ENCODE results near the gene PARVB. TPM values are rescaled to one million over a fixed set of nuclear protein-coding genes. Genes with fewer than 3 reads are reported as not detected.
"Not testable (repeated sequence)": the region's sequence is repeated elsewhere in the genome, so short reads cannot be mapped to it uniquely, and the experiment has no call there.

PARVB gene
- total RNA-seq, 1 donor: 19.0 TPM

GRCh38 chr22:44050766-44051355 lies 26.8 kb downstream of the PARVB start:
- no peak for DNase-seq (ENCODE audit: low read depth)
- TF ChIP-seq CTCF (IDR thresholded peaks at IDR 0.05; ENCODE audit: insufficient read depth, low read depth, low read length): no peak
- no peak overlapping the region for H3K4me3 ChIP-seq (ENCODE audit: low read depth, low read length)

- no peak for TF ChIP-seq CTCF (IDR thresholded peaks at IDR 0.05; ENCODE audit: insufficient read depth, low read depth, low read length)
- no peak for DNase-seq (ENCODE audit: low read depth)
Measured at GRCh38 chr22:44051358-44051757, 27.3 kb downstream of the PARVB start.

GRCh38 chr22:44051961-44052360 lies 27.9 kb downstream of the PARVB start:
- DNase-seq (ENCODE audit: low read depth): no peak
- no peak for TF ChIP-seq CTCF (IDR thresholded peaks at IDR 0.05; ENCODE audit: insufficient read depth, low read depth, low read length)
- H3K4me3 ChIP-seq (ENCODE audit: low read depth, low read length): no peak overlapping the region

More at GRCh38 chr22:44051358-44051757, 27.3 kb downstream of the PARVB start:
- H3K4me3 ChIP-seq (ENCODE audit: low read depth, low read length): no peak overlapping the region

GRCh38 chr22:44055805-44056204 lies 31.7 kb downstream of the PARVB start:
- no peak for TF ChIP-seq CTCF (IDR thresholded peaks at IDR 0.05; ENCODE audit: insufficient read depth, low read depth, low read length)
- H3K4me3 ChIP-seq (ENCODE audit: low read depth, low read length): no peak overlapping the region

GRCh38 chr22:44056649-44057048 lies 32.5 kb downstream of the PARVB start:
- not testable (repeated sequence) for DNase-seq (ENCODE audit: low read depth); H3K4me3 ChIP-seq (ENCODE audit: low read depth, low read length)

More at GRCh38 chr22:44055805-44056204, 31.7 kb downstream of the PARVB start:
- DNase-seq (ENCODE audit: low read depth): no peak

GRCh38 chr22:44057401-44057987 lies 33.4 kb downstream of the PARVB start:
- TF ChIP-seq CTCF (IDR thresholded peaks at IDR 0.05; ENCODE audit: insufficient read depth, low read depth, low read length): no peak
- H3K4me3 ChIP-seq (ENCODE audit: low read depth, low read length): no peak overlapping the region
- peak; percentile 19 for DNase-seq (ENCODE audit: low read depth)

- no peak for TF ChIP-seq CTCF (IDR thresholded peaks at IDR 0.05; ENCODE audit: insufficient read depth, low read depth, low read length)
- H3K4me3 ChIP-seq (ENCODE audit: low read depth, low read length): no peak overlapping the region
- DNase-seq (ENCODE audit: low read depth): no peak
Measured at GRCh38 chr22:44063462-44064371, 39.6 kb downstream of the PARVB start.
